Tibial nerve (tissue), 4 donors: Measurements from ENCODE around the gene VARS2. TPM values are rescaled to one million over a fixed set of nuclear protein-coding genes. Genes with fewer than 3 reads are reported as not detected.
A peak's percentile ranks its signal among the peaks of the same experiment; 100 is the strongest.

ENCODE experiments used
- DNase-seq, 2 donors: peaks; one replicate each; pipeline ENCODE4 v3.0.0-alpha.2; 2019; ENCODE audit warnings: low spot score in 2 of 2
- H3K27ac ChIP-seq, 4 donors: fragments of 200-600 bp; sonication (generic) in 3 of 4; one replicate each; pipeline ENCODE4 v1.5.1; 2017 to 2019; ENCODE audit warnings: mild to moderate bottlenecking in 1 of 4
- H3K27me3 ChIP-seq, 2 donors: fragments of 200-600 bp; sonication (generic) in 1 of 2; one replicate each; pipeline versions ENCODE4 v1.5.1 to v1.6.0; 2017 to 2019
- H3K36me3 ChIP-seq, 3 donors: fragments of 200-600 bp; sonication (generic); one replicate each; pipeline ENCODE4 v1.5.1; 2018 to 2019
- H3K4me1 ChIP-seq, 4 donors: fragments of 200-600 bp; sonication (generic) in 3 of 4; one replicate each; pipeline ENCODE4 v1.5.1; 2017 to 2019
- H3K4me3 ChIP-seq, 4 donors: fragments of 200-600 bp; sonication (generic) in 3 of 4; one replicate each; pipeline ENCODE4 v1.5.1; 2017 to 2019; ENCODE audit warnings: mild to moderate bottlenecking in 1 of 4, moderate library complexity in 1 of 4
- H3K9me3 ChIP-seq, 4 donors: fragments of 200-600 bp; sonication (generic) in 3 of 4; one replicate each; pipeline ENCODE4 v1.5.1; 2017 to 2019
- EP300 ChIP-seq, 2 donors: sonication (generic); formaldehyde crosslinking; IDR thresholded peaks; one replicate each; pipeline ENCODE4 v1.6.1; 2017; ENCODE audit warnings: antibody characterized with exemption in 2 of 2, mild to moderate bottlenecking in 1 of 2
- POLR2A ChIP-seq, 2 donors: fragments of 450-650 bp; IDR thresholded peaks; one replicate each; pipeline ENCODE4 v1.6.1; 2017; ENCODE audit warnings: antibody characterized with exemption in 2 of 2, mild to moderate bottlenecking in 2 of 2, moderate library complexity in 2 of 2
- WGBS, 2 donors: methylation state at CpG; one replicate each; pipeline ENCODE4 v1.1.5; 2018; 5-methylcytosine and 5-hydroxymethylcytosine counted together
- total RNA-seq, 4 donors: library from RNA; depleted of rRNA; stranded (reverse); fragments of >200 nt; gene quantifications; one replicate each; pipeline ENCODE4 v1.1.0, GENCODE V29; 2016
- TF ChIP-seq, protein P1 (sequence below), 5 experiments: fragments of 200-600 bp in 3 of 5; fragments of 450-650 bp in 2 of 5; sonication (generic) in 3 of 5; IDR thresholded peaks; one replicate each; pipeline ENCODE4 v1.5.1; 2016 to 2019; ENCODE audit warnings: antibody characterized with exemption in 5 of 5, mild to moderate bottlenecking in 3 of 5, moderate library complexity in 2 of 5

Gene VARS2
- total RNA-seq, 4 donors from 2014 or later: 22.6 to 26.2 (median 24.7) TPM

- H3K27me3 ChIP-seq: no peaks in the 10 kb centered on the region
- no peak for DNase-seq
- TF ChIP-seq POLR2A (IDR thresholded peaks at IDR 0.05) (no peak), EP300 (IDR thresholded peaks at IDR 0.05) (no peak)
- TF ChIP-seq, protein P1, sequence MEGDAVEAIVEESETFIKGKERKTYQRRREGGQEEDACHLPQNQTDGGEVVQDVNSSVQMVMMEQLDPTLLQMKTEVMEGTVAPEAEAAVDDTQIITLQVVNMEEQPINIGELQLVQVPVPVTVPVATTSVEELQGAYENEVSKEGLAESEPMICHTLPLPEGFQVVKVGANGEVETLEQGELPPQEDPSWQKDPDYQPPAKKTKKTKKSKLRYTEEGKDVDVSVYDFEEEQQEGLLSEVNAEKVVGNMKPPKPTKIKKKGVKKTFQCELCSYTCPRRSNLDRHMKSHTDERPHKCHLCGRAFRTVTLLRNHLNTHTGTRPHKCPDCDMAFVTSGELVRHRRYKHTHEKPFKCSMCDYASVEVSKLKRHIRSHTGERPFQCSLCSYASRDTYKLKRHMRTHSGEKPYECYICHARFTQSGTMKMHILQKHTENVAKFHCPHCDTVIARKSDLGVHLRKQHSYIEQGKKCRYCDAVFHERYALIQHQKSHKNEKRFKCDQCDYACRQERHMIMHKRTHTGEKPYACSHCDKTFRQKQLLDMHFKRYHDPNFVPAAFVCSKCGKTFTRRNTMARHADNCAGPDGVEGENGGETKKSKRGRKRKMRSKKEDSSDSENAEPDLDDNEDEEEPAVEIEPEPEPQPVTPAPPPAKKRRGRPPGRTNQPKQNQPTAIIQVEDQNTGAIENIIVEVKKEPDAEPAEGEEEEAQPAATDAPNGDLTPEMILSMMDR (IDR thresholded peaks at IDR 0.05): no peak
- H3K4me3 ChIP-seq: no peak overlapping the region
- WGBS, 2 donors: 67 to 75% methylated on average over 8 of the region's 8 CpGs
- peaks cover 0 to 52% (median 7%) of the 10 kb centered on the region in 3 donors for H3K36me3 ChIP-seq
- peak overlapping the region in 3 of 4 donors; percentile 92 to 97 (median 93) for H3K27ac ChIP-seq
- H3K4me1 ChIP-seq: peaks cover 0 to 50% (median 20%) of the 10 kb centered on the region in 4 donors
- H3K9me3 ChIP-seq: no peaks in the 10 kb centered on the region
Observed at GRCh38 chr6:30912746-30913520, 1.1 kb upstream of the VARS2 start.

DNA sequence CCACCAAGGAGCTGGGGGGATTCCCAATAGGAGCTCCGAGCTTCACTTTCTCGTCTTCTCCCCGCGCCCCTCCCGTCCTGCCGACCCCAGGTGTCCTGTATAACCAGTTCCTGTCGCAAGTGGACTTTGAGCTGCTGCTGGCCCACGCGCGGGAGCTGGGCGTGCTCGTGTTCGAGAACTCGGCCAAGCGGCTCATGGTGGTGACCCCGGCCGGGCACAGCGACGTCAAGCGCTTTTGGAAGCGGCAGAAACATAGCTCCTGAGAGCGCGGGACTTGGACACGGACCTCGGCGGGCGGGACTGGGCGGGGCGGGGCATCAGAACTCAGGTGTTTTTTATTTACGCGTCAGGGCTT is 340 bp upstream of the VARS2 start:
- TF ChIP-seq, protein P1 (IDR thresholded peaks at IDR 0.05): no peak
- TF ChIP-seq POLR2A (IDR thresholded peaks at IDR 0.05) (no peak), EP300 (IDR thresholded peaks at IDR 0.05) (no peak)
- no peaks in the 10 kb centered on the region for H3K27me3 ChIP-seq
- peak in 1 of 2 donors; percentile 17 for DNase-seq
- H3K4me3 ChIP-seq: peak overlapping the region; percentile 39 to 75 (median 57)
- H3K9me3 ChIP-seq: no peaks in the 10 kb centered on the region
- peaks cover 0 to 60% (median 7%) of the 10 kb centered on the region in 3 donors for H3K36me3 ChIP-seq
- peaks cover 0 to 47% (median 18%) of the 10 kb centered on the region in 4 donors for H3K4me1 ChIP-seq
- H3K27ac ChIP-seq: peak overlapping the region; percentile 81 to 97 (median 92)
- 5 to 13% methylated on average over 3 to 31 of the region's 31 CpGs for WGBS, 2 donors

- Histone ChIP-seq H3K4me3 (peak overlapping the region; percentile 39 to 75 (median 57)), H3K9me3 (no peaks in the 10 kb centered on the region), H3K27ac (peak overlapping the region; percentile 81 to 97 (median 92)), H3K36me3 (peaks cover 0 to 67% (median 7%) of the 10 kb centered on the region in 3 donors), H3K27me3 (no peaks in the 10 kb centered on the region), H3K4me1 (peaks cover 0 to 34% (median 12%) of the 10 kb centered on the region in 4 donors)
- TF ChIP-seq EP300 (IDR thresholded peaks at IDR 0.05): no peak
- TF ChIP-seq, protein P1 (IDR thresholded peaks at IDR 0.05): no peak
- no peak for TF ChIP-seq POLR2A (IDR thresholded peaks at IDR 0.05)
- 28 to 41% methylated on average over 17 of the region's 17 CpGs for WGBS, 2 donors
- DNase-seq: no peak
Observed at GRCh38 chr6:30914854-30915590, 984 bp downstream of the VARS2 start.

- Histone ChIP-seq H3K27ac (peak overlapping the region; percentile 81 to 97 (median 92)), H3K36me3 (peaks cover 0 to 67% (median 7%) of the 10 kb centered on the region in 3 donors), H3K4me1 (peaks cover 0 to 34% (median 12%) of the 10 kb centered on the region in 4 donors), H3K4me3 (no peak overlapping the region), H3K27me3 (no peaks in the 10 kb centered on the region), H3K9me3 (no peaks in the 10 kb centered on the region)
- DNase-seq: peak in 1 of 2 donors; percentile 46
- no peak for TF ChIP-seq POLR2A (IDR thresholded peaks at IDR 0.05)
- TF ChIP-seq, protein P1 (IDR thresholded peaks at IDR 0.05): peak; percentile 49 to 78 (median 55)
- WGBS, 2 donors: 10 to 14% methylated on average over 5 of the region's 5 CpGs
Observed at GRCh38 chr6:30915591-30915946, 1.5 kb downstream of the VARS2 start.

- Histone ChIP-seq H3K4me1 (peaks cover 0 to 34% (median 12%) of the 10 kb centered on the region in 4 donors), H3K9me3 (no peaks in the 10 kb centered on the region), H3K27me3 (no peaks in the 10 kb centered on the region), H3K4me3 (no peak overlapping the region), H3K36me3 (peaks cover 0 to 67% (median 21%) of the 10 kb centered on the region in 3 donors), H3K27ac (no peak overlapping the region)
- TF ChIP-seq EP300 (IDR thresholded peaks at IDR 0.05) (no peak), POLR2A (IDR thresholded peaks at IDR 0.05) (no peak)
- TF ChIP-seq, protein P1 (IDR thresholded peaks at IDR 0.05): no peak
- no peak for DNase-seq
- 87 to 88% methylated on average over 7 of the region's 7 CpGs for WGBS, 2 donors
Observed at GRCh38 chr6:30917041-30917440, 3.0 kb downstream of the VARS2 start.
